ENCODE measurements around the gene LPP. TPM values are rescaled to one million over a fixed set of nuclear protein-coding genes. Genes with fewer than 3 reads are reported as not detected.

Gene LPP
- total RNA-seq, 2 experiments from 2014 or later = 49.6 to 54.3 TPM

- no peak for ATAC-seq (ENCODE audit: low read depth)
- DNase-seq = no peak
- H3K27me3 Mint-ChIP-seq = no peaks in the 10 kb centered on the region
- H3K4me3 Mint-ChIP-seq = no peak overlapping the region
- POLR2A ChIA-PET = no interaction called here
- H3K4me1 Mint-ChIP-seq = peaks cover 10% of the 10 kb centered on the region
- no peak overlapping the region for H3K27ac Mint-ChIP-seq
- H3K36me3 Mint-ChIP-seq = peaks cover 39% of the 10 kb centered on the region
- peaks cover 9% of the 10 kb centered on the region for H3K9me3 Mint-ChIP-seq
These were observed 77.5 kb downstream of the LPP start for GRCh38 chr3:188231456-188231855.

- H3K36me3 Mint-ChIP-seq = peaks cover 39% of the 10 kb centered on the region
- peaks cover 8% of the 10 kb centered on the region for H3K9me3 Mint-ChIP-seq
- ATAC-seq (ENCODE audit: low read depth) = no peak
- POLR2A ChIA-PET = no interaction called here
- no peak overlapping the region for H3K27ac Mint-ChIP-seq
- H3K27me3 Mint-ChIP-seq = no peaks in the 10 kb centered on the region
- no peak overlapping the region for H3K4me3 Mint-ChIP-seq
- DNase-seq = no peak
- peaks cover 17% of the 10 kb centered on the region for H3K4me1 Mint-ChIP-seq
These were observed 78.7 kb downstream of the LPP start for GRCh38 chr3:188232656-188233055.

DNA sequence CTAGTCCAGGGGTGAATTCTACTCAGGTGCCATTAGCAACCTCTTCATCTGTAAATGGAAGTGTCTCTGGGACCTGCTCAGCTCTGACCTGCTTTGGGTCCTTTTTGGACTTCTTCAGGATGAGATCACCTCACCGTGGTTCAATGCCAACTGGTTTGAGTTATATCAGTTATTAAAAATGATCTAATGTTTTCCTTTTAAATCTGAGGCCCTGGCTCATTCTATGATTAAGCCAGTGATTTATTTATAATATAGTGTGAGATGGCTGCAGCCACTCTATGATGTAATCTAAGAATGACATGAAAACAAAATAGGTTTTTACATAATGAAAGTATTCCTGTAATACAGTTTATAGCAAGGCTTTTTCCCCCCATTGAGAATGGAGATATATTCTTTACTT is 79.4 kb downstream of the LPP start:
- no peak for DNase-seq
- Mint-ChIP-seq H3K27ac (no peak overlapping the region), H3K36me3 (peaks cover 37% of the 10 kb centered on the region), H3K4me3 (no peak overlapping the region), H3K4me1 (peaks cover 21% of the 10 kb centered on the region), H3K27me3 (no peaks in the 10 kb centered on the region), H3K9me3 (peaks cover 8% of the 10 kb centered on the region)
- no peak for ATAC-seq (ENCODE audit: low read depth)
- POLR2A ChIA-PET = no interaction called here

DNA sequence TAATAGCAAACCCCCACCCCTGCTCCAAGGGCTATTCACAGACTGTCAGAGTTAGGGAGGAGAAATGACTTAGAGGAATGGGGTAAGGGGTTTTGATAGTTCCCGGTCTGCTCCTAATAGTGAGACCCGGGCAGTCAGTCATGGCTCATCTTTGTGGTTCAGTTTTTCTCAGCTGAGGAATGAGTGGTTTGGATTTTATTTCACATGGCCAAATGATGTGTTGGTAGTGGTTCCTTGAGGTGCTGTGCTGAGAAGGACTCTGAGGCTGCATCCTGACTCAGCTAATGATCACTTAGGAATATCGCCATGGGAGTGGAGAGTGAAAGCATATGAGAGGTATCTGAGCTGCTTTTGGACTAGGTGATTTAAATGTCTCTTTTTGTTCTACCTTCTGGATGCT is 80.2 kb downstream of the LPP start:
- no peak overlapping the region for H3K27ac Mint-ChIP-seq
- no peak overlapping the region for H3K4me3 Mint-ChIP-seq
- peaks cover 8% of the 10 kb centered on the region for H3K9me3 Mint-ChIP-seq
- H3K4me1 Mint-ChIP-seq = peaks cover 22% of the 10 kb centered on the region
- no peaks in the 10 kb centered on the region for H3K27me3 Mint-ChIP-seq
- peaks cover 38% of the 10 kb centered on the region for H3K36me3 Mint-ChIP-seq
- DNase-seq (no peak), ATAC-seq (ENCODE audit: low read depth) (no peak)
- POLR2A ChIA-PET = no interaction called here

DNA sequence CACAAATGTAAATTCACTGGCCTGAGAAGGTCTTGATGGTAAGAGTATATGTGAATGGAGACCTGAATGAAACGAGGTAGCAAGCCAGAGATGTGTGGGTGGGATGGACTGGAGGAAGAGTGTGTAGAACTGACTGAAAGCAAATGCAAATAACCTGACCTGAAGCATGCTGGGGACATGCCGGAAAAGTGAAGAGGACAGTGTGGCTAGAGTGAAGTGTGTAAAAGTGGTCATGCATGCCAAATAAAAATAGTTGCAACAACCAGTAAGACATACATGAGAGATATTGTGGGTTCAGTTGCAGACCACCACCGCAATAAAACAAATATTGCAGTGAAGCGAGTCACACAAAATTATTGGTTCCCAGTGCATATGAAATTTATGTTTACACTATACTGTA is 82.3 kb downstream of the LPP start:
- POLR2A ChIA-PET = no interaction called here
- ATAC-seq (ENCODE audit: low read depth) = no peak
- Mint-ChIP-seq H3K36me3 (peaks cover 37% of the 10 kb centered on the region), H3K27ac (no peak overlapping the region), H3K4me1 (peaks cover 22% of the 10 kb centered on the region), H3K27me3 (no peaks in the 10 kb centered on the region), H3K9me3 (peaks cover 8% of the 10 kb centered on the region), H3K4me3 (no peak overlapping the region)
- no peak for DNase-seq

- peaks cover 32% of the 10 kb centered on the region for H3K36me3 Mint-ChIP-seq
- DNase-seq (no peak), ATAC-seq (ENCODE audit: low read depth) (no peak)
- H3K4me3 Mint-ChIP-seq = no peak overlapping the region
- POLR2A ChIA-PET = no interaction called here
- peaks cover 18% of the 10 kb centered on the region for H3K4me1 Mint-ChIP-seq
- no peaks in the 10 kb centered on the region for H3K27me3 Mint-ChIP-seq
- H3K9me3 Mint-ChIP-seq = peaks cover 2% of the 10 kb centered on the region
- H3K27ac Mint-ChIP-seq = no peak overlapping the region
These were observed 85.1 kb downstream of the LPP start for GRCh38 chr3:188239035-188239434.

DNA sequence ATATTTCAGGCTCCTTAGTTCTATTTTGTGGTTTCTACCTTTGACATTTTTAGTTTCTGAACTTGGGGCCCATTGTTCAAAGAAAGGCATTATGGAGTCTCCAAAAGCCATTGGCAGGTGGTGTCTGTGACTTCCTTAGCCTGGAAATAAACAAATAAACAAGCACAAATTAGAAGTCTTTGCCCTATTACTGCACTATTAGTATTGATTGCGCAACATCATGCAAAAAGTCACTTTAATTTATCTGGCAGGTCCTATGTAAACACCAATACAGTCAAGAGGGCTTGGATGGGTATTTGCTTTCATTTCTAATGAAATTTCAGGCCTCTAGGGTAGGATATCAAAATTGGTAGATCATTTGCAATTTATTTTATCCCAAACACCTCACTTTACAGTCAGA is 85.6 kb downstream of the LPP start:
- POLR2A ChIA-PET = no interaction called here
- peaks cover 27% of the 10 kb centered on the region for H3K36me3 Mint-ChIP-seq
- ATAC-seq (ENCODE audit: low read depth) = no peak
- no peak overlapping the region for H3K27ac Mint-ChIP-seq
- H3K9me3 Mint-ChIP-seq = peaks cover 2% of the 10 kb centered on the region
- H3K27me3 Mint-ChIP-seq = no peaks in the 10 kb centered on the region
- H3K4me1 Mint-ChIP-seq = peaks cover 14% of the 10 kb centered on the region
- no peak overlapping the region for H3K4me3 Mint-ChIP-seq
- no peak for DNase-seq

- peaks cover 23% of the 10 kb centered on the region for H3K36me3 Mint-ChIP-seq
- ATAC-seq (ENCODE audit: low read depth) = no peak
- no peaks in the 10 kb centered on the region for H3K27me3 Mint-ChIP-seq
- no peak overlapping the region for H3K27ac Mint-ChIP-seq
- peaks cover 14% of the 10 kb centered on the region for H3K4me1 Mint-ChIP-seq
- no peaks in the 10 kb centered on the region for H3K9me3 Mint-ChIP-seq
- DNase-seq = no peak
- H3K4me3 Mint-ChIP-seq = no peak overlapping the region
- POLR2A ChIA-PET = no interaction called here
These were observed 86.4 kb downstream of the LPP start for GRCh38 chr3:188240189-188240981.

DNA sequence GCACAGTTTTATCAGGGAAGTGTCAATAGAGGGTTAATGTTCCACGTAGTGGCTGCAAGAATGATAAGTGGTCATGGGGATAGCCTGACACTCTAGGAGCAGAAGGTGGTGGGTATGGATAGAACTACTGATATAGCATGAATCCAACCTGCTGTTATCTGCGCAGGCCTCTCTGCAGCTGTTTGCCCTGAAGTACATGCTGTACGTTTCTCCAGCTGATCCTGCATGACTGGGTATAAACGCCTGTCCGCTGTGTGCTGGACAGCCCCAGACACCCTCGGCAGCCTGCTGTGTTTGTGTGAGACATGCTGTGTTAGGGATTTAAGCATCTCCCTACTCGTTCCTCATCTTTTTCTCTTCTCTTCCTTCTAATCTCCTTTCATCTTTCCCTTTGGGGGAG is 87.1 kb downstream of the LPP start:
- DNase-seq (no peak), ATAC-seq (ENCODE audit: low read depth) (no peak)
- POLR2A ChIA-PET = no interaction called here
- Mint-ChIP-seq H3K27ac (no peak overlapping the region), H3K4me1 (peaks cover 14% of the 10 kb centered on the region), H3K4me3 (no peak overlapping the region), H3K36me3 (peaks cover 26% of the 10 kb centered on the region), H3K27me3 (no peaks in the 10 kb centered on the region), H3K9me3 (no peaks in the 10 kb centered on the region)

GRCh38 chr3:188241883-188242282 is 87.9 kb downstream of the LPP start:
- POLR2A ChIA-PET = no interaction called here

GRCh38 chr3:188242436-188243123 is 88.6 kb downstream of the LPP start:
- Mint-ChIP-seq H3K4me1 (peaks cover 5% of the 10 kb centered on the region), H3K36me3 (peaks cover 18% of the 10 kb centered on the region), H3K27ac (no peak overlapping the region), H3K4me3 (no peak overlapping the region), H3K27me3 (no peaks in the 10 kb centered on the region), H3K9me3 (no peaks in the 10 kb centered on the region)
- ATAC-seq (ENCODE audit: low read depth) = no peak
- no peak for DNase-seq
- POLR2A ChIA-PET = no interaction called here

More at GRCh38 chr3:188241883-188242282, 87.9 kb downstream of the LPP start:
- Mint-ChIP-seq H3K9me3 (no peaks in the 10 kb centered on the region), H3K36me3 (peaks cover 23% of the 10 kb centered on the region), H3K4me3 (no peak overlapping the region), H3K27me3 (no peaks in the 10 kb centered on the region), H3K4me1 (peaks cover 11% of the 10 kb centered on the region), H3K27ac (no peak overlapping the region)
- ATAC-seq (ENCODE audit: low read depth) = no peak
- no peak for DNase-seq

DNA sequence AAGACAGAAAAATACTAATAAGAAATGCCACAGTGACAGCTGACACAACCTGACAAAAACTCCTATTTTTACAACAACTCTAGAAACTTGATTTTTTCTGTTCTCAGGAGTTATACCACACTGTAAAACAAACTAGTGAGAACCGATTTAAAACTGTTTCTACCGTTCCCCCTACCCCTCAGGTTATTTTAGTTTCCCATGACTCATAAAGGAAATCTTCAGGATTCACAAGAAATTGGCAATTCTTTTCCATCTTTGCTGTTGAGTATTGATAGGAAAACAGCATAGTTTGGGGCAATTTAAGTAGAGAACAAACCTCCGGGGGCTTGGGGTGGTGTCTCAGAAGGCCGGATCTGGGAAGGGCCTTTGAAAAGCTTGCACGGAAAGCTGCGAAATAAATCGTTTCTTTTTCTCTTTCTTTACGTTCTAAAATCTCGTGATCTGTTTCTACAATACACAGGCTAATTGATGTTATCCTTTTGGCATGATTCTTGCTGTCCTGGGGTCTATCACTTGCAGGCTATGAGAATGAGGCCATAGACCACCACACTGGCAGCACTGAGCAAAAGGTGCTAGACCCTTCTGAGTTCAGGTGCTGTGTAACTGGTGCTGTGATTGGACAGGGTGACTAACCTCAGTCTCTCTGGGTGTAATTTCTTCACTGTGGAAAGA is 89.3 kb downstream of the LPP start:
- no peak for DNase-seq
- H3K9me3 Mint-ChIP-seq = no peaks in the 10 kb centered on the region
- POLR2A ChIA-PET = no interaction called here
- H3K27me3 Mint-ChIP-seq = no peaks in the 10 kb centered on the region
- H3K4me1 Mint-ChIP-seq = peaks cover 1% of the 10 kb centered on the region
- no peak for ATAC-seq (ENCODE audit: low read depth)
- H3K4me3 Mint-ChIP-seq = no peak overlapping the region
- peaks cover 14% of the 10 kb centered on the region for H3K36me3 Mint-ChIP-seq
- peak overlapping the region; percentile 12 for H3K27ac Mint-ChIP-seq

GRCh38 chr3:188244395-188244861 is 90.5 kb downstream of the LPP start:
- Mint-ChIP-seq H3K36me3 (peaks cover 15% of the 10 kb centered on the region), H3K9me3 (no peaks in the 10 kb centered on the region), H3K4me3 (no peak overlapping the region), H3K27me3 (no peaks in the 10 kb centered on the region), H3K4me1 (no peaks in the 10 kb centered on the region), H3K27ac (no peak overlapping the region)
- DNase-seq (no peak), ATAC-seq (ENCODE audit: low read depth) (no peak)
- POLR2A ChIA-PET = no interaction called here

DNA sequence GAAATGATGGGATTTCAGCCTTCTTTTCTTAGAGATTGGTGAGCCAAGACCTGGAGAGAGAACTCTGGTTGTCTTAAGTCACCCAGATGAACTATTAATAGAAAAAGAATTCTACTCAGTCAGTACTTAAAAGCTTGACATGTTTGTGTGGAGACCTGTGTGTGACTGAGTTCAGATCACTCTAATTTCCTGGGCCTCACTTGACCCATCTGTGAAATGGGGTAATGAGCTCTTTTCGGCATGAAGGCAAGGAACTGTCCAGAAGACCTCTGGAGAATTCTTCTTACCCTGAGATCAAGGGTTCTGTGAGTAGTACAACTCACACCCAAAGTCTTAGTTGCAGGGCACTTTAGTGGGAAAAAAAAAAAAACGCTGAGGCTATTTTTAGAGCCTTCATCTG is 92.9 kb downstream of the LPP start:
- no peak overlapping the region for H3K4me3 Mint-ChIP-seq
- POLR2A ChIA-PET = interaction anchor here (0.7 kb wide), 1 partner anchor 146 kb away, joined by 3 read pairs; no protein-coding TSS in a partner anchor
- H3K9me3 Mint-ChIP-seq = no peaks in the 10 kb centered on the region
- peaks cover 15% of the 10 kb centered on the region for H3K36me3 Mint-ChIP-seq
- H3K27me3 Mint-ChIP-seq = no peaks in the 10 kb centered on the region
- no peak overlapping the region for H3K27ac Mint-ChIP-seq
- peaks cover 2% of the 10 kb centered on the region for H3K4me1 Mint-ChIP-seq
- ATAC-seq (ENCODE audit: low read depth) = no peak
- no peak for DNase-seq
